HepG2 (cell line): ENCODE results near the gene CCDC97. TPM values are rescaled to one million over a fixed set of nuclear protein-coding genes. Genes with fewer than 3 reads are reported as not detected.

Experiments
- ATRX ChIP-seq: sonication (generic); formaldehyde crosslinking; IDR thresholded peaks from 2 replicates; pipeline ENCODE4 v1.4.0; 2020; ENCODE audit warnings: missing genetic modification reagents, borderline replicate concordance
- CAMTA2 ChIP-seq: sonication (generic); formaldehyde crosslinking; IDR thresholded peaks from 2 replicates; pipeline ENCODE4 v1.4.0; 2020; ENCODE audit warnings: mild to moderate bottlenecking, missing genetic modification reagents, borderline replicate concordance
- CEBPB ChIP-seq: IDR thresholded peaks from 2 replicates; pipeline ENCODE4 v1.6.1; 2011; ENCODE audit warnings: low read depth, low read length, improper control_type of control experiment, borderline replicate concordance
- CHD2 ChIP-seq: IDR thresholded peaks from 2 replicates; pipeline ENCODE4 v1.6.1; 2011; ENCODE audit warnings: low read depth, low read length, improper control_type of control experiment
- HNRNPH1 ChIP-seq: fragments of 200-400 bp; formaldehyde crosslinking; optimal IDR thresholded peaks from 2 replicates; pipeline ENCODE3; 2017; ENCODE audit warnings: mild to moderate bottlenecking, low read depth, low read length
- MEIS2 ChIP-seq: sonication (generic); formaldehyde crosslinking; IDR thresholded peaks from 2 replicates; pipeline ENCODE4 v1.9.0; 2021; ENCODE audit warnings: mild to moderate bottlenecking, missing genetic modification reagents
- MTA1 ChIP-seq: sonication (generic); formaldehyde crosslinking; IDR thresholded peaks from 2 replicates; pipeline ENCODE4 v1.4.0; 2020; ENCODE audit warnings: missing genetic modification reagents, mild to moderate bottlenecking, borderline replicate concordance
- MXI1 ChIP-seq: IDR thresholded peaks from 3 replicates; pipeline ENCODE4 v1.6.1; 2012; ENCODE audit warnings: low read depth, low read length, inconsistent platforms, borderline replicate concordance
- NONO ChIP-seq, 2 experiments: fragments of 450-650 bp in 1 of 2; sonication (generic) in 1 of 2; formaldehyde crosslinking in 1 of 2; IDR thresholded peaks in 1 of 2; conservative IDR thresholded peaks in 1 of 2; 2 replicates each; pipeline versions ENCODE4 v1.6.1 to v1.8.0; 2017 to 2022; ENCODE audit warnings: mild to moderate bottlenecking in 1 of 2, missing genetic modification reagents in 1 of 2, moderate library complexity in 1 of 2
- POLR2AphosphoS2 ChIP-seq: IDR thresholded peaks from 2 replicates; pipeline ENCODE4 v1.6.1; 2011; ENCODE audit warnings: low read depth, low read length, improper control_type of control experiment
- REPIN1 ChIP-seq: sonication (generic); formaldehyde crosslinking; IDR thresholded peaks from 2 replicates; pipeline ENCODE4 v1.8.0; 2022; ENCODE audit warnings: missing genetic modification reagents, low read depth, mild to moderate bottlenecking, borderline replicate concordance
- RFXAP ChIP-seq: sonication (generic); formaldehyde crosslinking; IDR thresholded peaks from 2 replicates; pipeline ENCODE4 v1.4.0; 2020; ENCODE audit warnings: missing genetic modification reagents, borderline replicate concordance
- SOX5 ChIP-seq: IDR thresholded peaks from 2 replicates; pipeline ENCODE4 v1.6.1; 2016; ENCODE audit warnings: borderline replicate concordance
- TAF1 ChIP-seq: sonication (generic); formaldehyde crosslinking; IDR thresholded peaks from 2 replicates; pipeline ENCODE4 v1.4.0; 2020; ENCODE audit warnings: missing genetic modification reagents
- TIGD3 ChIP-seq: sonication (generic); formaldehyde crosslinking; IDR thresholded peaks from 2 replicates; pipeline ENCODE4 v1.5.1; 2020; ENCODE audit warnings: mild to moderate bottlenecking, missing genetic modification reagents, borderline replicate concordance
- U2AF1 ChIP-seq: fragments of 200-400 bp; formaldehyde crosslinking; optimal IDR thresholded peaks from 2 replicates; pipeline ENCODE3; 2017; ENCODE audit warnings: mild to moderate bottlenecking, low read depth, low read length
- ZFY ChIP-seq: sonication (generic); formaldehyde crosslinking; IDR thresholded peaks from 2 replicates; pipeline ENCODE4 v1.4.0; 2020; ENCODE audit warnings: missing genetic modification reagents
- ZNF460 ChIP-seq: sonication (generic); formaldehyde crosslinking; IDR thresholded peaks from 2 replicates; pipeline ENCODE4 v1.5.1; 2020; ENCODE audit warnings: missing genetic modification reagents, mild to moderate bottlenecking, borderline replicate concordance
- ZNF598 ChIP-seq: sonication (generic); formaldehyde crosslinking; IDR thresholded peaks from 2 replicates; pipeline ENCODE4 v1.5.1; 2020; ENCODE audit warnings: mild to moderate bottlenecking, missing genetic modification reagents, borderline replicate concordance
- ZNF672 ChIP-seq: sonication (generic); formaldehyde crosslinking; IDR thresholded peaks from 2 replicates; pipeline ENCODE4 v1.8.1; 2022; ENCODE audit warnings: missing genetic modification reagents
- ZNF878 ChIP-seq: sonication (generic); formaldehyde crosslinking; IDR thresholded peaks from 2 replicates; pipeline ENCODE4 v1.8.1; 2023; ENCODE audit warnings: mild to moderate bottlenecking, missing genetic modification reagents, moderate library complexity
- polyA plus RNA-seq, 8 experiments: library from polyadenylated mRNA; depleted of rRNA in 3 of 8; stranded (reverse) in 7 of 8; unstranded in 1 of 8; fragments of >200 nt; fragmentation: Illumina TruSeq in 4 of 8; extraction: Trizol in 4 of 8; gene quantifications; 2 replicates each; pipeline versions ENCODE4 v1.2.1 to v1.2.3, GENCODE V29; 2011 to 2016; ENCODE audit warnings: low read depth in 4 of 8, missing spikeins in 1 of 8, mixed read lengths in 1 of 8; ENCODE audit not compliant: insufficient read depth in 1 of 8
- total RNA-seq, 5 experiments: library from RNA; depleted of rRNA; stranded (reverse); fragments of >200 nt; fragmentation: Illumina TruSeq; extraction: Trizol; gene quantifications; 2 replicates each; pipeline ENCODE4 v1.2.3, GENCODE V29; 2016; ENCODE audit warnings: low read depth in 1 of 5
- TF ChIP-seq, protein P1 (sequence below): sonication (generic); formaldehyde crosslinking; IDR thresholded peaks from 2 replicates; pipeline ENCODE4 v1.5.0; 2020; ENCODE audit warnings: missing genetic modification reagents
- TF ChIP-seq, protein P2 (sequence below): sonication (generic); formaldehyde crosslinking; IDR thresholded peaks from 2 replicates; pipeline ENCODE4 v1.8.0; 2022; ENCODE audit warnings: mild to moderate bottlenecking, missing genetic modification reagents, moderate library complexity

Gene CCDC97
- total and polyA plus RNA-seq, 2 of the 13 experiments (the other 11 are each of a cell fraction or from before 2014, with no cell fraction given): 6.2 to 7.3 TPM

- TF ChIP-seq TIGD3 (CRISPR knock-in tag) (0 out of 2 replicates have a peak, but pooled peaks have one; percentile 51), ZNF672 (no peak), ATRX (no peak), ZFY (CRISPR knock-in tag) (peak; percentile 95), CAMTA2 (no peak), ZNF460 (CRISPR knock-in tag) (no peak), MEIS2 (CRISPR knock-in tag) (no peak), CHD2 (0 out of 2 replicates have a peak, but pooled peaks have one; percentile 60), MXI1 (0 out of 3 replicates have a peak, but pooled peaks have one; percentile 26), POLR2AphosphoS2 (no peak), U2AF1 (peak; percentile 17), REPIN1 (0 out of 2 replicates have a peak, but pooled peaks have one; percentile 42), ZNF878 (peak; percentile 60; the same call in 1 of the 2 replicates), MTA1 (no peak), RFXAP (CRISPR knock-in tag) (peak; percentile 75), CEBPB (peak; percentile 22; the same call in 1 of the 2 replicates), TAF1 (CRISPR knock-in tag) (peak; percentile 83; the same call in 1 of the 2 replicates), SOX5 (CRISPR knock-in tag) (peak; percentile 41; the same call in 1 of the 2 replicates), ZNF598 (CRISPR knock-in tag) (no peak), NONO (IDR thresholded peaks at IDR 0.05) (no peak), NONO (CRISPR knock-in tag; conservative IDR thresholded peaks at IDR 0.05) (peak; percentile 74), HNRNPH1 (no peak)
- TF ChIP-seq, protein P1, sequence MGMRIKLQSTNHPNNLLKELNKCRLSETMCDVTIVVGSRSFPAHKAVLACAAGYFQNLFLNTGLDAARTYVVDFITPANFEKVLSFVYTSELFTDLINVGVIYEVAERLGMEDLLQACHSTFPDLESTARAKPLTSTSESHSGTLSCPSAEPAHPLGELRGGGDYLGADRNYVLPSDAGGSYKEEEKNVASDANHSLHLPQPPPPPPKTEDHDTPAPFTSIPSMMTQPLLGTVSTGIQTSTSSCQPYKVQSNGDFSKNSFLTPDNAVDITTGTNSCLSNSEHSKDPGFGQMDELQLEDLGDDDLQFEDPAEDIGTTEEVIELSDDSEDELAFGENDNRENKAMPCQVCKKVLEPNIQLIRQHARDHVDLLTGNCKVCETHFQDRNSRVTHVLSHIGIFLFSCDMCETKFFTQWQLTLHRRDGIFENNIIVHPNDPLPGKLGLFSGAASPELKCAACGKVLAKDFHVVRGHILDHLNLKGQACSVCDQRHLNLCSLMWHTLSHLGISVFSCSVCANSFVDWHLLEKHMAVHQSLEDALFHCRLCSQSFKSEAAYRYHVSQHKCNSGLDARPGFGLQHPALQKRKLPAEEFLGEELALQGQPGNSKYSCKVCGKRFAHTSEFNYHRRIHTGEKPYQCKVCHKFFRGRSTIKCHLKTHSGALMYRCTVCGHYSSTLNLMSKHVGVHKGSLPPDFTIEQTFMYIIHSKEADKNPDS (CRISPR knock-in tag): no peak
- TF ChIP-seq, protein P2, sequence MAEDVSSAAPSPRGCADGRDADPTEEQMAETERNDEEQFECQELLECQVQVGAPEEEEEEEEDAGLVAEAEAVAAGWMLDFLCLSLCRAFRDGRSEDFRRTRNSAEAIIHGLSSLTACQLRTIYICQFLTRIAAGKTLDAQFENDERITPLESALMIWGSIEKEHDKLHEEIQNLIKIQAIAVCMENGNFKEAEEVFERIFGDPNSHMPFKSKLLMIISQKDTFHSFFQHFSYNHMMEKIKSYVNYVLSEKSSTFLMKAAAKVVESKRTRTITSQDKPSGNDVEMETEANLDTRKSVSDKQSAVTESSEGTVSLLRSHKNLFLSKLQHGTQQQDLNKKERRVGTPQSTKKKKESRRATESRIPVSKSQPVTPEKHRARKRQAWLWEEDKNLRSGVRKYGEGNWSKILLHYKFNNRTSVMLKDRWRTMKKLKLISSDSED: no peak
These were observed 46.0 kb upstream of the CCDC97 start, which contains the start of gene HNRNPUL1 (continued) for GRCh38 chr19:41263850-41264580.
